Omental fat pad (tissue), 4 donors: Measurements from ENCODE around the gene TMEM132E. TPM values are rescaled to one million over a fixed set of nuclear protein-coding genes. Genes with fewer than 3 reads are reported as not detected.

Experiments used
- ATAC-seq: fragments of 150-250 bp; one replicate; pipeline ENCODE4 v1.9.1; 2016; ENCODE audit warnings: mild to moderate bottlenecking, moderate library complexity; ENCODE audit not compliant: low FRiP score
- DNase-seq: peaks from one replicate; pipeline ENCODE4 v3.0.0-alpha.2; 2019; ENCODE audit warnings: low spot score
- total RNA-seq, 4 donors: library from RNA; depleted of rRNA; stranded (reverse); fragments of >200 nt; gene quantifications; one replicate each; pipeline ENCODE4 v1.1.0, GENCODE V29; 2016
- TF ChIP-seq, protein P1 (sequence below), 3 donors: fragments of 450-650 bp; IDR thresholded peaks; one replicate each; pipeline ENCODE4 v1.5.1; 2016 to 2017; ENCODE audit warnings: antibody characterized with exemption in 3 of 3, mild to moderate bottlenecking in 3 of 3, moderate library complexity in 2 of 3

Gene TMEM132E
- total RNA-seq, 4 donors from 2014 or later = 0.13 to 0.19 TPM; not detected in 2

DNA sequence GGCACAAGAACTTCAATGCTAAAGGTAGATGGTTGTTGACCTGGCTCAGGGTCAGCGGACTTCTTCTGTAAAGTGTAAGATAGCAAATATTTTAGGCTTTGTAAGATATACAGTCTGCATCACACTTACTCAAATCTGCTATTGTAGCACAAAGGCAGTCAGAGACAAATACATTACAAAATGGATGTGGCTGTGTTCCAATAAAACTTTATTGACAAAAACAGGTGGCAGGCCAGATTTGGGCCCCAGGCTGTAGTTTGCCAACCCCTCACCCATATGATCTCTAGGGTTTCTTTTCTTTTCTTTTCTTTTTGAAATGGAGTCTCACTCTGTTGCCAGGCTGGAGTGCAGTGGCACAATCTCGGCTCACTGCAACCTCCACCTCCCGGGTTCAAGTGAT is 39.5 kb upstream of the TMEM132E start:
- ATAC-seq (no peak), DNase-seq (no peak)
- TF ChIP-seq, protein P1, sequence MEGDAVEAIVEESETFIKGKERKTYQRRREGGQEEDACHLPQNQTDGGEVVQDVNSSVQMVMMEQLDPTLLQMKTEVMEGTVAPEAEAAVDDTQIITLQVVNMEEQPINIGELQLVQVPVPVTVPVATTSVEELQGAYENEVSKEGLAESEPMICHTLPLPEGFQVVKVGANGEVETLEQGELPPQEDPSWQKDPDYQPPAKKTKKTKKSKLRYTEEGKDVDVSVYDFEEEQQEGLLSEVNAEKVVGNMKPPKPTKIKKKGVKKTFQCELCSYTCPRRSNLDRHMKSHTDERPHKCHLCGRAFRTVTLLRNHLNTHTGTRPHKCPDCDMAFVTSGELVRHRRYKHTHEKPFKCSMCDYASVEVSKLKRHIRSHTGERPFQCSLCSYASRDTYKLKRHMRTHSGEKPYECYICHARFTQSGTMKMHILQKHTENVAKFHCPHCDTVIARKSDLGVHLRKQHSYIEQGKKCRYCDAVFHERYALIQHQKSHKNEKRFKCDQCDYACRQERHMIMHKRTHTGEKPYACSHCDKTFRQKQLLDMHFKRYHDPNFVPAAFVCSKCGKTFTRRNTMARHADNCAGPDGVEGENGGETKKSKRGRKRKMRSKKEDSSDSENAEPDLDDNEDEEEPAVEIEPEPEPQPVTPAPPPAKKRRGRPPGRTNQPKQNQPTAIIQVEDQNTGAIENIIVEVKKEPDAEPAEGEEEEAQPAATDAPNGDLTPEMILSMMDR (IDR thresholded peaks at IDR 0.05) = no peak

GRCh38 chr17:34542700-34543336 is 36.6 kb upstream of the TMEM132E start:
- DNase-seq = peak; percentile 40
- ATAC-seq = no peak
- TF ChIP-seq, protein P1 (IDR thresholded peaks at IDR 0.05) = peak in 1 of 3 donors; percentile 40

DNA sequence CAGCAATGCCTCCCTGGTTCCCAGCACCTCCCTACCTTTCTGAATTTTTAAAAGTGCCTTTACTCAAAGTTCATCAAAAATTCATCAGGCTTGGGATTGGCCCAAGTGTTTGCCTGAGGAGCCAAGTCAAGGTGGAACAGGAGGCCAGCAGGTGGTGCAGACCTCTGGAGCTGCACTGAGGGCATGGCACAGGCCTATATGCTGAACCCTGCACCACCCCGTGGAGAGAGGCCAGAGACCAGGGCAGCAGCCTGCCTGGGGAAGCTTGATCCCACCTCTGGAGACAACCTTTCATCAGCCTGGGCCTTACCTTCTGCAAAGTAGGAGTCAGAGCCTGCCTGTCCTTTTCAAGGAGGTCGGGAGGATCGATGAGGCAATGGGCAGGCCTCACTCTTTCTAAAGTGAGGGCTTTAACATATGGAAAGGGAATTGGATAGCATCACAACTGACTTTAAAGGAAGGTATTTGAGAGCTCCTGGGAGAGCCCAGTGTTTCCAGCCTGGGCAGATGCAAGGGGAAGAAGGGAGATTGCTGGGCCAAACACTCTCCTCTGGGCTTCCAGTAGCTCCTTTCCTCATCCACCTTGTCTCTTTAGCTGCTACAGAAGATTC is 31.8 kb upstream of the TMEM132E start:
- TF ChIP-seq, protein P1 (IDR thresholded peaks at IDR 0.05) = no peak
- ATAC-seq = no peak
- no peak for DNase-seq

DNA sequence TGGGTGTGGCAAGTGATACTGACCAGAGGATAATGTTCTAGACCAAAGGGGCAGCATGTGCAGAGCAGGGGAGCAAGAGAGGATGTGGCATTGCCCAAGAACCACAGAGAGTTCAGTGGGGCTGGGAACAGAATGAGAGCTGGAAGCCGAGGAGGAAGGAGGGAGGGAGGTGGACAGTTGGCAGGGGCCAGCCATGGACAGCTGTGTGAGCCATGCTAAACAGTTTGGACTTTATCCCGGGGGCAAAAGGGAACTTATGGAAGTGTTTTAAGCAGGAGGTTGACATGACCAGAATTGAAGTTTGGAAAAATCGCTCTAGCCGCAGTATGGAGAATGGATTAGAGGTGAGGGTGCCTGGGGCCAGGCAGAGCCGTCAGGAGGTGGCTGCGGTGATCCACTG is 29.4 kb upstream of the TMEM132E start:
- TF ChIP-seq, protein P1 (IDR thresholded peaks at IDR 0.05) = no peak
- ATAC-seq (no peak), DNase-seq (no peak)

DNA sequence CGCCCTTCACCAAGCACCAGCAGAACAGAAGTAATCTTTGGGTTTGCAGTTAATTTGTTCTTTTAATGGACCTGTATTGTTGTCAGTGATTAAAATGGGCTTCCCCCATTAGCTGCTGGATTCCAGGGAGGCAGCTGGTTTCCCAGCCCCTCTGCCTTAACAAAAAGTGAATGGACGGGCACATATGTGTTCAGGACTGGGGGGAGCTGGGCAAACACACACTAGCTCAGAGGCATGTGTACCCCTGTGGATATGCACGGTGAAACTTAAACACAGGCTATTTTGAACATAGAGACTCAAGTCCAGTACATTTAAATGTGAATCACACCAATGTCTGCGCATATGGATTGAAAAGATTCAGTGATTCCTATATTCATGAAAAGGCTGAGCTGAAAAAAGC is 25.5 kb upstream of the TMEM132E start:
- TF ChIP-seq, protein P1 (IDR thresholded peaks at IDR 0.05) = no peak
- DNase-seq (no peak), ATAC-seq (no peak)

- TF ChIP-seq, protein P1 (IDR thresholded peaks at IDR 0.05) = no peak
- DNase-seq (no peak), ATAC-seq (no peak)
Measured at GRCh38 chr17:34556384-34556783, 23.0 kb upstream of the TMEM132E start.

- TF ChIP-seq, protein P1 (IDR thresholded peaks at IDR 0.05) = no peak
- no peak for DNase-seq
- no peak for ATAC-seq
Measured at GRCh38 chr17:34556931-34557330, 22.5 kb upstream of the TMEM132E start.
